VCaP (cell line): ENCODE measurements around the gene METTL1.
"Not testable (repeated sequence)": the region's sequence is repeated elsewhere in the genome, so short reads cannot be mapped to it uniquely, and the experiment has no call there.

Source experiments
- H3K27ac ChIP-seq: fragments of 450-650 bp; 2 replicates; pipeline ENCODE4 v1.5.1; 2017
- CTCF ChIP-seq: fragments of 450-650 bp; conservative IDR thresholded peaks from 2 replicates; pipeline ENCODE4 v1.5.1; 2017; ENCODE audit warnings: mild to moderate bottlenecking, moderate library complexity

The METTL1 gene

GRCh38 chr12:57722716-57723629, 48.9 kb downstream of the METTL1 start:
- no peak for TF ChIP-seq CTCF
- H3K27ac ChIP-seq, result no peak overlapping the region

GRCh38 chr12:57721846-57722608, 49.9 kb downstream of the METTL1 start:
- not testable (repeated sequence) for H3K27ac ChIP-seq

GRCh38 chr12:57720606-57721595, 51.0 kb downstream of the METTL1 start:
- no peak overlapping the region for H3K27ac ChIP-seq
- TF ChIP-seq CTCF, result no peak

GRCh38 chr12:57719777-57720605, 51.9 kb downstream of the METTL1 start:
- H3K27ac ChIP-seq, result no peak overlapping the region
- no peak for TF ChIP-seq CTCF

DNA sequence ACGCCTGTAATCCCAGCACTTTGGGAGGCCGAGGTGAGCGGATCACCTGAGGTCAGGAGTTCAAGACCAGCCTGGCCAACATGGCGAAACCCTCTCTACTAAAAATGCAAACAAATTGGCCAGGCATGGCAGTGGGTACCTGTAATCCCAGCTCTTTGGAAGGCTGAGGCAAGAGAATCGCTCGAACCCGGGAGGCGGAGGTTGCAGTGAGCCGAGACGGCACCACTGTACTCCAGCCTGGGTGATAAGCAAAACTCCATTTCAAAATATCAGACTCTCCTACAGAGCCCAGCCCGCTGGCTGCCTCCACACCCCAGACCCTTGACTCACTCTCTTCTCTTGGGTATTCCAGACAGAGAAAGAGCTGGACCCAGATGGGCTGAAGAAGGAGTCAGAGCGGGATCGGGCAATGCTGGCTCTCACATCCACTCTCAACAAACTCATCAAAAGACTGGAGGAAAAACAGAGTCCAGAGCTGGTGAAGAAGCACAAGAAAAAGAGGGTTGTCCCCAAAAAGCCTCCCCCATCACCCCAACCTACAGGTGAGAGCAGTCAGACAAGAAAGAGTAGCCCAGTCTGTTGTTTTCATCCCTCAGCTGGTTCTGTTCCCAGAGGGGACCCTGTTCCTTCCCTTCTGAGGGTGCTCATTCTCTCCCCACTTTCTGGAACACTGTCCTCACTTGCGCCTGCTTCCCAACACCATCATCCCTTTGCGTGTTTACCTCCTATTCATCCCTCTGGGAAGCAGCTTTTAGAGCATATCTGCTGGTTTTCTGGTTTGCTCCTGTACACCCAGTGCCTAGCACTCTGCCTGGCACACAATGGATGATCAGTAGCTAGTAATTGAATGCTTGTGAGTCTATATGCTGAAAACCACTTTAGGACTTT, 53.0 kb downstream of the METTL1 start:
- no peak for TF ChIP-seq CTCF

More for the DNA sequence above, 53.0 kb downstream of the METTL1 start:
- H3K27ac ChIP-seq, result no peak overlapping the region
